ENCODE data around the gene MYLK. TPM values are rescaled to one million over a fixed set of nuclear protein-coding genes. Genes with fewer than 3 reads are reported as not detected.
A peak's percentile ranks its signal among the peaks of the same experiment; 100 is the strongest.

Gene MYLK
- total and polyA plus RNA-seq, 5 donors from 2014 or later = 0.07 to 2.9 (median 0.20) TPM; not detected in 1

- no peak overlapping the region for H3K27ac ChIP-seq (ENCODE audit: insufficient read depth, low read length, poor library complexity, severe bottlenecking)
- H3K9me3 ChIP-seq (ENCODE audit: control insufficient read depth in 2 of 2, low read length in 2 of 2) = no peaks in the 10 kb centered on the region
- no peaks in the 10 kb centered on the region for H3K36me3 ChIP-seq (ENCODE audit: control insufficient read depth, insufficient read depth, low read length)
- H3K4me3 Mint-ChIP-seq = no peak overlapping the region
- peaks cover 2% of the 10 kb centered on the region for H3K27me3 ChIP-seq (ENCODE audit: control insufficient read depth, insufficient read depth, low read length)
- H3K4me1 Mint-ChIP-seq = peaks cover 0 to 7% (median 2%) of the 10 kb centered on the region in 4 donors
- peaks cover 10% of the 10 kb centered on the region for H3K27me3 Mint-ChIP-seq
- no peak for DNase-seq
- no peak for ATAC-seq (ENCODE audit: low read depth in 2 of 2)
- no peak overlapping the region for H3K27ac Mint-ChIP-seq
- H3K36me3 Mint-ChIP-seq = no peaks in the 10 kb centered on the region
- no peaks in the 10 kb centered on the region for H3K4me1 ChIP-seq (ENCODE audit: control insufficient read depth, insufficient read depth, low read length, poor library complexity, severe bottlenecking)
- no peaks in the 10 kb centered on the region for H3K9me3 Mint-ChIP-seq
- H3K4me3 ChIP-seq (ENCODE audit: low read depth, low read length) = no peak overlapping the region
Observed at GRCh38 chr3:123760817-123761216, 123.3 kb downstream of the MYLK start.

GRCh38 chr3:123759871-123760270 lies 124.3 kb downstream of the MYLK start:
- ATAC-seq (ENCODE audit: low read depth in 2 of 2) = no peak
- Histone ChIP-seq H3K27ac (ENCODE audit: insufficient read depth, low read length, poor library complexity, severe bottlenecking) (no peak overlapping the region), H3K36me3 (ENCODE audit: control insufficient read depth, insufficient read depth, low read length) (no peaks in the 10 kb centered on the region), H3K4me1 (ENCODE audit: control insufficient read depth, insufficient read depth, low read length, poor library complexity, severe bottlenecking) (no peaks in the 10 kb centered on the region), H3K9me3 (ENCODE audit: control insufficient read depth in 2 of 2, low read length in 2 of 2) (no peaks in the 10 kb centered on the region), H3K27me3 (ENCODE audit: control insufficient read depth, insufficient read depth, low read length) (peaks cover 2% of the 10 kb centered on the region), H3K4me3 (ENCODE audit: low read depth, low read length) (no peak overlapping the region)
- Mint-ChIP-seq H3K27me3 (peaks cover 10% of the 10 kb centered on the region), H3K27ac (no peak overlapping the region), H3K4me3 (no peak overlapping the region), H3K9me3 (no peaks in the 10 kb centered on the region), H3K4me1 (peaks cover 0 to 7% (median 2%) of the 10 kb centered on the region in 4 donors), H3K36me3 (no peaks in the 10 kb centered on the region)
- DNase-seq = no peak

- Mint-ChIP-seq H3K9me3 (no peaks in the 10 kb centered on the region), H3K4me1 (peaks cover 0 to 7% (median 2%) of the 10 kb centered on the region in 4 donors), H3K36me3 (no peaks in the 10 kb centered on the region), H3K27ac (no peak overlapping the region), H3K27me3 (peaks cover 10% of the 10 kb centered on the region), H3K4me3 (no peak overlapping the region)
- ATAC-seq (ENCODE audit: low read depth in 2 of 2) (no peak), DNase-seq (no peak)
- Histone ChIP-seq H3K27ac (ENCODE audit: insufficient read depth, low read length, poor library complexity, severe bottlenecking) (no peak overlapping the region), H3K27me3 (ENCODE audit: control insufficient read depth, insufficient read depth, low read length) (peaks cover 2% of the 10 kb centered on the region), H3K9me3 (ENCODE audit: control insufficient read depth in 2 of 2, low read length in 2 of 2) (no peaks in the 10 kb centered on the region), H3K4me3 (ENCODE audit: low read depth, low read length) (no peak overlapping the region), H3K36me3 (ENCODE audit: control insufficient read depth, insufficient read depth, low read length) (no peaks in the 10 kb centered on the region), H3K4me1 (ENCODE audit: control insufficient read depth, insufficient read depth, low read length, poor library complexity, severe bottlenecking) (no peaks in the 10 kb centered on the region)
Observed at GRCh38 chr3:123759311-123759710, 124.8 kb downstream of the MYLK start.

- Mint-ChIP-seq H3K27me3 (peaks cover 10% of the 10 kb centered on the region), H3K9me3 (no peaks in the 10 kb centered on the region), H3K4me3 (no peak overlapping the region), H3K36me3 (no peaks in the 10 kb centered on the region), H3K27ac (no peak overlapping the region), H3K4me1 (peaks cover 0 to 7% (median 2%) of the 10 kb centered on the region in 4 donors)
- Histone ChIP-seq H3K9me3 (ENCODE audit: control insufficient read depth in 2 of 2, low read length in 2 of 2) (no peaks in the 10 kb centered on the region), H3K27me3 (ENCODE audit: control insufficient read depth, insufficient read depth, low read length) (peaks cover 2% of the 10 kb centered on the region), H3K36me3 (ENCODE audit: control insufficient read depth, insufficient read depth, low read length) (no peaks in the 10 kb centered on the region), H3K4me1 (ENCODE audit: control insufficient read depth, insufficient read depth, low read length, poor library complexity, severe bottlenecking) (no peaks in the 10 kb centered on the region), H3K4me3 (ENCODE audit: low read depth, low read length) (no peak overlapping the region), H3K27ac (ENCODE audit: insufficient read depth, low read length, poor library complexity, severe bottlenecking) (no peak overlapping the region)
- ATAC-seq (ENCODE audit: low read depth in 2 of 2) (no peak), DNase-seq (no peak)
Observed at GRCh38 chr3:123758081-123758564, 126.0 kb downstream of the MYLK start.

GRCh38 chr3:123757281-123757940 lies 126.7 kb downstream of the MYLK start:
- peak in 1 of 3 donors; percentile 39 for DNase-seq
- no peak overlapping the region for H3K27ac Mint-ChIP-seq
- no peak overlapping the region for H3K4me3 Mint-ChIP-seq

GRCh38 chr3:123755501-123755900 lies 128.6 kb downstream of the MYLK start:
- Histone ChIP-seq H3K27ac (ENCODE audit: insufficient read depth, low read length, poor library complexity, severe bottlenecking) (no peak overlapping the region), H3K36me3 (ENCODE audit: control insufficient read depth, insufficient read depth, low read length) (no peaks in the 10 kb centered on the region), H3K27me3 (ENCODE audit: control insufficient read depth, insufficient read depth, low read length) (peaks cover 2% of the 10 kb centered on the region), H3K4me1 (ENCODE audit: control insufficient read depth, insufficient read depth, low read length, poor library complexity, severe bottlenecking) (no peaks in the 10 kb centered on the region), H3K9me3 (ENCODE audit: control insufficient read depth in 2 of 2, low read length in 2 of 2) (no peaks in the 10 kb centered on the region), H3K4me3 (ENCODE audit: low read depth, low read length) (no peak overlapping the region)
- no peaks in the 10 kb centered on the region for H3K9me3 Mint-ChIP-seq
- no peak for ATAC-seq (ENCODE audit: low read depth in 2 of 2)
- DNase-seq = no peak
- H3K27me3 Mint-ChIP-seq = peaks cover 10% of the 10 kb centered on the region
- no peak overlapping the region for H3K4me3 Mint-ChIP-seq
- H3K4me1 Mint-ChIP-seq = peaks cover 0 to 7% (median 2%) of the 10 kb centered on the region in 4 donors
- H3K36me3 Mint-ChIP-seq = no peaks in the 10 kb centered on the region
- no peak overlapping the region for H3K27ac Mint-ChIP-seq

More at GRCh38 chr3:123757281-123757940, 126.7 kb downstream of the MYLK start:
- no peak for ATAC-seq (ENCODE audit: low read depth in 2 of 2)
- H3K4me3 ChIP-seq (ENCODE audit: low read depth, low read length) = no peak overlapping the region
- no peak overlapping the region for H3K27ac ChIP-seq (ENCODE audit: insufficient read depth, low read length, poor library complexity, severe bottlenecking)
- H3K36me3 ChIP-seq (ENCODE audit: control insufficient read depth, insufficient read depth, low read length) = no peaks in the 10 kb centered on the region
- no peaks in the 10 kb centered on the region for H3K9me3 ChIP-seq (ENCODE audit: control insufficient read depth in 2 of 2, low read length in 2 of 2)
- no peaks in the 10 kb centered on the region for H3K36me3 Mint-ChIP-seq
- no peaks in the 10 kb centered on the region for H3K9me3 Mint-ChIP-seq
- peaks cover 2% of the 10 kb centered on the region for H3K27me3 ChIP-seq (ENCODE audit: control insufficient read depth, insufficient read depth, low read length)
- no peaks in the 10 kb centered on the region for H3K4me1 ChIP-seq (ENCODE audit: control insufficient read depth, insufficient read depth, low read length, poor library complexity, severe bottlenecking)
- peaks cover 10% of the 10 kb centered on the region for H3K27me3 Mint-ChIP-seq
- peaks cover 0 to 7% (median 2%) of the 10 kb centered on the region in 4 donors for H3K4me1 Mint-ChIP-seq

- no peak overlapping the region for H3K4me3 Mint-ChIP-seq
- no peak for DNase-seq
- no peaks in the 10 kb centered on the region for H3K36me3 Mint-ChIP-seq
Observed at GRCh38 chr3:123755085-123755484, 129.0 kb downstream of the MYLK start.

GRCh38 chr3:123753286-123753685 lies 130.8 kb downstream of the MYLK start:
- H3K4me3 Mint-ChIP-seq = no peak overlapping the region

More at GRCh38 chr3:123755085-123755484, 129.0 kb downstream of the MYLK start:
- H3K4me1 Mint-ChIP-seq = peaks cover 0 to 7% (median 2%) of the 10 kb centered on the region in 4 donors
- H3K27me3 ChIP-seq (ENCODE audit: control insufficient read depth, insufficient read depth, low read length) = peaks cover 2% of the 10 kb centered on the region
- no peak overlapping the region for H3K27ac Mint-ChIP-seq
- no peak for ATAC-seq (ENCODE audit: low read depth in 2 of 2)
- no peaks in the 10 kb centered on the region for H3K4me1 ChIP-seq (ENCODE audit: control insufficient read depth, insufficient read depth, low read length, poor library complexity, severe bottlenecking)
- no peak overlapping the region for H3K27ac ChIP-seq (ENCODE audit: insufficient read depth, low read length, poor library complexity, severe bottlenecking)
- no peaks in the 10 kb centered on the region for H3K9me3 ChIP-seq (ENCODE audit: control insufficient read depth in 2 of 2, low read length in 2 of 2)
- no peaks in the 10 kb centered on the region for H3K36me3 ChIP-seq (ENCODE audit: control insufficient read depth, insufficient read depth, low read length)
- H3K4me3 ChIP-seq (ENCODE audit: low read depth, low read length) = no peak overlapping the region
- peaks cover 10% of the 10 kb centered on the region for H3K27me3 Mint-ChIP-seq
- no peaks in the 10 kb centered on the region for H3K9me3 Mint-ChIP-seq

More at GRCh38 chr3:123753286-123753685, 130.8 kb downstream of the MYLK start:
- H3K27ac Mint-ChIP-seq = no peak overlapping the region
- H3K36me3 ChIP-seq (ENCODE audit: control insufficient read depth, insufficient read depth, low read length) = no peaks in the 10 kb centered on the region
- DNase-seq (no peak), ATAC-seq (ENCODE audit: low read depth in 2 of 2) (no peak)
- H3K4me1 Mint-ChIP-seq = peaks cover 0 to 7% (median 2%) of the 10 kb centered on the region in 4 donors
- no peaks in the 10 kb centered on the region for H3K4me1 ChIP-seq (ENCODE audit: control insufficient read depth, insufficient read depth, low read length, poor library complexity, severe bottlenecking)
- no peaks in the 10 kb centered on the region for H3K9me3 ChIP-seq (ENCODE audit: control insufficient read depth in 2 of 2, low read length in 2 of 2)
- H3K4me3 ChIP-seq (ENCODE audit: low read depth, low read length) = no peak overlapping the region
- H3K36me3 Mint-ChIP-seq = no peaks in the 10 kb centered on the region
- peaks cover 2% of the 10 kb centered on the region for H3K27me3 ChIP-seq (ENCODE audit: control insufficient read depth, insufficient read depth, low read length)
- no peak overlapping the region for H3K27ac ChIP-seq (ENCODE audit: insufficient read depth, low read length, poor library complexity, severe bottlenecking)
- H3K9me3 Mint-ChIP-seq = no peaks in the 10 kb centered on the region
- H3K27me3 Mint-ChIP-seq = peaks cover 17% of the 10 kb centered on the region
